MM.1S (cell line): Measurements from ENCODE around the gene CYP2A6.

Experiments used
- CTCF ChIP-seq: fragments of 300-600 bp; sonication (generic); IDR thresholded peaks from 2 replicates; pipeline ENCODE4 v1.5.1; 2016; ENCODE audit warnings: antibody characterized with exemption, low read length, mixed read lengths
- EZH2 ChIP-seq: fragments of 300-600 bp; sonication (generic); optimal IDR thresholded peaks from 2 replicates; pipeline ENCODE3; 2017; ENCODE audit warnings: low read depth, mild to moderate bottlenecking, antibody characterized with exemption, low read length, mixed read lengths

GRCh38 chr19:40831502-40832430 lies 18.5 kb downstream of the CYP2A6 start:
- TF ChIP-seq CTCF (no peak), EZH2 (no peak)
